Measurements from ENCODE around the gene FYCO1.

Gene FYCO1

GRCh38 chr3:45939341-45939771 lies 56.3 kb downstream of the FYCO1 start:
- no peak for DNase-seq (ENCODE audit: low spot score in 2 of 2)
- H3K4me1 Mint-ChIP-seq: peaks cover 63% of the 10 kb centered on the region
- peak overlapping the region; percentile 4 for H3K27ac Mint-ChIP-seq (ENCODE audit: low read depth)
- peaks cover 31% of the 10 kb centered on the region for H3K36me3 Mint-ChIP-seq (ENCODE audit: insufficient read depth)
- H3K9me3 Mint-ChIP-seq: no peaks in the 10 kb centered on the region
- no peak for ATAC-seq (replicated peaks; ENCODE audit: extremely low read depth, poor library complexity, severe bottlenecking)
- no peak overlapping the region for H3K4me3 Mint-ChIP-seq
- no peaks in the 10 kb centered on the region for H3K27me3 Mint-ChIP-seq

- Mint-ChIP-seq H3K36me3 (ENCODE audit: insufficient read depth) (peaks cover 36% of the 10 kb centered on the region), H3K4me1 (peaks cover 64% of the 10 kb centered on the region), H3K27me3 (no peaks in the 10 kb centered on the region), H3K27ac (ENCODE audit: low read depth) (peak overlapping the region; percentile 4), H3K4me3 (no peak overlapping the region), H3K9me3 (no peaks in the 10 kb centered on the region)
- DNase-seq (ENCODE audit: low spot score in 2 of 2) (peak; percentile 79 to 82), ATAC-seq (replicated peaks; ENCODE audit: extremely low read depth, poor library complexity, severe bottlenecking) (peak; percentile 69)
Observed at GRCh38 chr3:45938864-45939263, 56.8 kb downstream of the FYCO1 start.

- DNase-seq (ENCODE audit: low spot score in 2 of 2): no peak
- peaks cover 43% of the 10 kb centered on the region for H3K36me3 Mint-ChIP-seq (ENCODE audit: insufficient read depth)
- no peaks in the 10 kb centered on the region for H3K9me3 Mint-ChIP-seq
- no peaks in the 10 kb centered on the region for H3K27me3 Mint-ChIP-seq
- H3K27ac Mint-ChIP-seq (ENCODE audit: low read depth): no peak overlapping the region
- no peak for ATAC-seq (replicated peaks; ENCODE audit: extremely low read depth, poor library complexity, severe bottlenecking)
- H3K4me1 Mint-ChIP-seq: peaks cover 58% of the 10 kb centered on the region
- no peak overlapping the region for H3K4me3 Mint-ChIP-seq
Observed at GRCh38 chr3:45938043-45938435, 57.6 kb downstream of the FYCO1 start.

GRCh38 chr3:45937206-45938042 lies 58.2 kb downstream of the FYCO1 start:
- ATAC-seq (replicated peaks; ENCODE audit: extremely low read depth, poor library complexity, severe bottlenecking) (no peak), DNase-seq (ENCODE audit: low spot score in 2 of 2) (no peak)
- Mint-ChIP-seq H3K27me3 (no peaks in the 10 kb centered on the region), H3K9me3 (no peaks in the 10 kb centered on the region), H3K27ac (ENCODE audit: low read depth) (no peak overlapping the region), H3K4me1 (peaks cover 52% of the 10 kb centered on the region), H3K36me3 (ENCODE audit: insufficient read depth) (peaks cover 48% of the 10 kb centered on the region), H3K4me3 (no peak overlapping the region)

GRCh38 chr3:45936261-45936660 lies 59.4 kb downstream of the FYCO1 start:
- Mint-ChIP-seq H3K27ac (ENCODE audit: low read depth) (no peak overlapping the region), H3K36me3 (ENCODE audit: insufficient read depth) (peaks cover 55% of the 10 kb centered on the region), H3K4me1 (peaks cover 44% of the 10 kb centered on the region), H3K4me3 (no peak overlapping the region), H3K27me3 (no peaks in the 10 kb centered on the region), H3K9me3 (no peaks in the 10 kb centered on the region)
- DNase-seq (ENCODE audit: low spot score in 2 of 2) (no peak), ATAC-seq (replicated peaks; ENCODE audit: extremely low read depth, poor library complexity, severe bottlenecking) (no peak)

GRCh38 chr3:45933591-45933990 lies 62.0 kb downstream of the FYCO1 start:
- H3K36me3 Mint-ChIP-seq (ENCODE audit: insufficient read depth): peaks cover 76% of the 10 kb centered on the region
- peaks cover 26% of the 10 kb centered on the region for H3K4me1 Mint-ChIP-seq
- no peaks in the 10 kb centered on the region for H3K9me3 Mint-ChIP-seq
- H3K4me3 Mint-ChIP-seq: no peak overlapping the region
- H3K27me3 Mint-ChIP-seq: no peaks in the 10 kb centered on the region
- no peak for ATAC-seq (replicated peaks; ENCODE audit: extremely low read depth, poor library complexity, severe bottlenecking)
- no peak for DNase-seq (ENCODE audit: low spot score in 2 of 2)
- H3K27ac Mint-ChIP-seq (ENCODE audit: low read depth): no peak overlapping the region

- DNase-seq (ENCODE audit: low spot score in 2 of 2) (no peak), ATAC-seq (replicated peaks; ENCODE audit: extremely low read depth, poor library complexity, severe bottlenecking) (no peak)
- H3K27ac Mint-ChIP-seq (ENCODE audit: low read depth): no peak overlapping the region
- no peaks in the 10 kb centered on the region for H3K9me3 Mint-ChIP-seq
- H3K4me1 Mint-ChIP-seq: peaks cover 26% of the 10 kb centered on the region
- no peaks in the 10 kb centered on the region for H3K27me3 Mint-ChIP-seq
- no peak overlapping the region for H3K4me3 Mint-ChIP-seq
- peaks cover 79% of the 10 kb centered on the region for H3K36me3 Mint-ChIP-seq (ENCODE audit: insufficient read depth)
Observed at GRCh38 chr3:45932112-45932511, 63.5 kb downstream of the FYCO1 start.

GRCh38 chr3:45931496-45931895 lies 64.1 kb downstream of the FYCO1 start:
- H3K27ac Mint-ChIP-seq (ENCODE audit: low read depth): no peak overlapping the region
- no peak for ATAC-seq (replicated peaks; ENCODE audit: extremely low read depth, poor library complexity, severe bottlenecking)

GRCh38 chr3:45929042-45929679 lies 66.5 kb downstream of the FYCO1 start:
- H3K9me3 Mint-ChIP-seq: no peaks in the 10 kb centered on the region
- no peak overlapping the region for H3K4me3 Mint-ChIP-seq
- DNase-seq (ENCODE audit: low spot score in 2 of 2) (peak; percentile 42 to 46), ATAC-seq (replicated peaks; ENCODE audit: extremely low read depth, poor library complexity, severe bottlenecking) (peak; percentile 88)
- no peaks in the 10 kb centered on the region for H3K27me3 Mint-ChIP-seq
- peaks cover 74% of the 10 kb centered on the region for H3K36me3 Mint-ChIP-seq (ENCODE audit: insufficient read depth)
- H3K27ac Mint-ChIP-seq (ENCODE audit: low read depth): peak overlapping the region; percentile 46
- H3K4me1 Mint-ChIP-seq: peaks cover 22% of the 10 kb centered on the region

More at GRCh38 chr3:45931496-45931895, 64.1 kb downstream of the FYCO1 start:
- no peak for DNase-seq (ENCODE audit: low spot score in 2 of 2)
- no peaks in the 10 kb centered on the region for H3K9me3 Mint-ChIP-seq
- peaks cover 78% of the 10 kb centered on the region for H3K36me3 Mint-ChIP-seq (ENCODE audit: insufficient read depth)
- peaks cover 26% of the 10 kb centered on the region for H3K4me1 Mint-ChIP-seq
- H3K4me3 Mint-ChIP-seq: no peak overlapping the region
- no peaks in the 10 kb centered on the region for H3K27me3 Mint-ChIP-seq

- ATAC-seq (replicated peaks; ENCODE audit: extremely low read depth, poor library complexity, severe bottlenecking): no peak
- H3K36me3 Mint-ChIP-seq (ENCODE audit: insufficient read depth): peaks cover 76% of the 10 kb centered on the region
- no peaks in the 10 kb centered on the region for H3K27me3 Mint-ChIP-seq
- H3K4me3 Mint-ChIP-seq: no peak overlapping the region
- no peaks in the 10 kb centered on the region for H3K9me3 Mint-ChIP-seq
- H3K4me1 Mint-ChIP-seq: peaks cover 25% of the 10 kb centered on the region
- no peak for DNase-seq (ENCODE audit: low spot score in 2 of 2)
- no peak overlapping the region for H3K27ac Mint-ChIP-seq (ENCODE audit: low read depth)
Observed at GRCh38 chr3:45927881-45928280, 67.7 kb downstream of the FYCO1 start.

- ATAC-seq (replicated peaks; ENCODE audit: extremely low read depth, poor library complexity, severe bottlenecking) (no peak), DNase-seq (ENCODE audit: low spot score in 2 of 2) (no peak)
- Mint-ChIP-seq H3K27ac (ENCODE audit: low read depth) (peak overlapping the region; percentile 35), H3K27me3 (no peaks in the 10 kb centered on the region), H3K36me3 (ENCODE audit: insufficient read depth) (peaks cover 52% of the 10 kb centered on the region), H3K9me3 (no peaks in the 10 kb centered on the region), H3K4me1 (peaks cover 35% of the 10 kb centered on the region), H3K4me3 (no peak overlapping the region)
Observed at GRCh38 chr3:45923755-45924154, 71.9 kb downstream of the FYCO1 start.

- ATAC-seq (replicated peaks; ENCODE audit: extremely low read depth, poor library complexity, severe bottlenecking): no peak
- Mint-ChIP-seq H3K27me3 (no peaks in the 10 kb centered on the region), H3K4me1 (peaks cover 33% of the 10 kb centered on the region), H3K9me3 (no peaks in the 10 kb centered on the region), H3K36me3 (ENCODE audit: insufficient read depth) (peaks cover 49% of the 10 kb centered on the region), H3K27ac (ENCODE audit: low read depth) (peak overlapping the region; percentile 35), H3K4me3 (no peak overlapping the region)
- no peak for DNase-seq (ENCODE audit: low spot score in 2 of 2)
Observed at GRCh38 chr3:45922950-45923590, 72.6 kb downstream of the FYCO1 start.

GRCh38 chr3:45922039-45922326 lies 73.6 kb downstream of the FYCO1 start:
- peaks cover 34% of the 10 kb centered on the region for H3K4me1 Mint-ChIP-seq
- peaks cover 47% of the 10 kb centered on the region for H3K36me3 Mint-ChIP-seq (ENCODE audit: insufficient read depth)
- DNase-seq (ENCODE audit: low spot score in 2 of 2): no peak

More at GRCh38 chr3:45922039-45922326, 73.6 kb downstream of the FYCO1 start:
- no peak for ATAC-seq (replicated peaks; ENCODE audit: extremely low read depth, poor library complexity, severe bottlenecking)
- Mint-ChIP-seq H3K4me3 (no peak overlapping the region), H3K9me3 (no peaks in the 10 kb centered on the region), H3K27ac (ENCODE audit: low read depth) (peak overlapping the region; percentile 94), H3K27me3 (no peaks in the 10 kb centered on the region)
